Stimulated activated CD4-positive, alpha-beta T cell treated with anti-CD3 and anti-CD28 coated beads, Interleukin-2, amount 100 ng/mL, for 24 hours (primary cell): ENCODE results near the gene TMEM8B.
"Not testable (repeated sequence)": the region's sequence is repeated elsewhere in the genome, so short reads cannot be mapped to it uniquely, and the experiment has no call there.

Experiments
- DNase-seq, 2 donors: peaks; one replicate each; pipeline ENCODE4 v3.0.0-alpha.2; 2020

TMEM8B gene

GRCh38 chr9:35869621-35870216 lies 40.7 kb downstream of the TMEM8B start:
- no peak for DNase-seq

- no peak for DNase-seq
Measured at GRCh38 chr9:35870351-35870923, 41.4 kb downstream of the TMEM8B start, which contains the start of gene OR13J1. TSS of gene OR13J1 (minus strand) at chr9:35870401. CDS start at chr9:35870401, 0 bp downstream.

- no peak for DNase-seq
Measured at GRCh38 chr9:35871545-35871944, 42.5 kb downstream of the TMEM8B start.

- no peak for DNase-seq
Measured at GRCh38 chr9:35872505-35872904, 43.5 kb downstream of the TMEM8B start.

GRCh38 chr9:35882263-35882848 lies 53.3 kb downstream of the TMEM8B start:
- DNase-seq: peak; percentile 87 to 88

- no peak for DNase-seq
Measured at GRCh38 chr9:35882996-35883395, 54.0 kb downstream of the TMEM8B start.

- not testable (repeated sequence) for DNase-seq
Measured at GRCh38 chr9:35884908-35885307, 55.9 kb downstream of the TMEM8B start.

- no peak for DNase-seq
Measured at GRCh38 chr9:35891646-35892045, 62.6 kb downstream of the TMEM8B start.

GRCh38 chr9:35892051-35892450 lies 63.0 kb downstream of the TMEM8B start:
- no peak for DNase-seq

- DNase-seq: no peak
Measured at GRCh38 chr9:35896570-35896969, 67.5 kb downstream of the TMEM8B start.

- DNase-seq: not testable (repeated sequence)
Measured at GRCh38 chr9:35897376-35898099, 68.5 kb downstream of the TMEM8B start.

- no peak for DNase-seq
Measured at GRCh38 chr9:35898337-35898736, 69.3 kb downstream of the TMEM8B start.

GRCh38 chr9:35899021-35899420 lies 70.0 kb downstream of the TMEM8B start:
- DNase-seq: no peak

GRCh38 chr9:35903049-35903448 lies 74.0 kb downstream of the TMEM8B start:
- peak in 1 of 2 donors; percentile 39 for DNase-seq

GRCh38 chr9:35904338-35904737 lies 75.3 kb downstream of the TMEM8B start:
- DNase-seq: no peak

- DNase-seq: no peak
Measured at GRCh38 chr9:35905051-35905781, 76.2 kb downstream of the TMEM8B start.

- DNase-seq: no peak
Measured at GRCh38 chr9:35905912-35906679, 77.1 kb downstream of the TMEM8B start, which contains the start of gene HRCT1. TSS of gene HRCT1 (plus strand) at chr9:35906202. CDS start at chr9:35906288, 86 bp downstream.

- no peak for DNase-seq
Measured at GRCh38 chr9:35906923-35907699, 78.1 kb downstream of the TMEM8B start.

- no peak for DNase-seq
Measured at GRCh38 chr9:35907711-35908503, 78.9 kb downstream of the TMEM8B start.

GRCh38 chr9:35908504-35909125 lies 79.6 kb downstream of the TMEM8B start:
- DNase-seq: no peak
